HG03280 (cell line): ENCODE results near the gene ICAM4.
A peak's percentile ranks its signal among the peaks of the same experiment; 100 is the strongest.

Source experiments
- ATAC-seq: cut with Tn5 transposase; IDR thresholded peaks from one replicate; pipeline ENCODE4 v1.9.1; 2021; ENCODE audit warnings: mild to moderate bottlenecking, moderate library complexity; ENCODE audit not compliant: unreplicated experiment

The ICAM4 gene

GRCh38 chr19:10317045-10317856 is 30.5 kb downstream of the ICAM4 start:
- ATAC-seq: no peak

GRCh38 chr19:10317857-10318462 is 31.2 kb downstream of the ICAM4 start:
- no peak for ATAC-seq

GRCh38 chr19:10318807-10319682 is 32.3 kb downstream of the ICAM4 start:
- ATAC-seq: no peak

GRCh38 chr19:10320602-10321416 is 34.1 kb downstream of the ICAM4 start:
- no peak for ATAC-seq

GRCh38 chr19:10321417-10321797 is 34.7 kb downstream of the ICAM4 start:
- no peak for ATAC-seq

- ATAC-seq: no peak
Measured at GRCh38 chr19:10321874-10322835, 35.4 kb downstream of the ICAM4 start.

- no peak for ATAC-seq
Measured at GRCh38 chr19:10325732-10326131, 39.0 kb downstream of the ICAM4 start.

GRCh38 chr19:10327793-10328192 is 41.0 kb downstream of the ICAM4 start:
- ATAC-seq: no peak

GRCh38 chr19:10328558-10329429 is 42.0 kb downstream of the ICAM4 start:
- no peak for ATAC-seq

- no peak for ATAC-seq
Measured at GRCh38 chr19:10329555-10329954, 42.8 kb downstream of the ICAM4 start.

- ATAC-seq: no peak
Measured at GRCh38 chr19:10332158-10332964, 45.6 kb downstream of the ICAM4 start.

- peak; percentile 90 for ATAC-seq
Measured at GRCh38 chr19:10332965-10333757, 46.4 kb downstream of the ICAM4 start, which contains the start of gene RAVER1. RAVER1 (minus strand) TSS chr19:10333529; CDS start chr19:10333507, 22 bp downstream.

GRCh38 chr19:10333758-10334587 is 47.2 kb downstream of the ICAM4 start:
- ATAC-seq: no peak

GRCh38 chr19:10334588-10335351 is 48.0 kb downstream of the ICAM4 start:
- no peak for ATAC-seq

- no peak for ATAC-seq
Measured at GRCh38 chr19:10335352-10335985, 48.7 kb downstream of the ICAM4 start.
